Aorta (tissue), 5 donors: ENCODE data around the gene MRC2. TPM values are rescaled to one million over a fixed set of nuclear protein-coding genes. Genes with fewer than 3 reads are reported as not detected.

ENCODE experiments used
- ATAC-seq: fragments of 200-7000 bp; cut with Tn5 transposase; one replicate; pipeline ENCODE4 v1.9.1; 2022; ENCODE audit warnings: moderate library complexity; ENCODE audit not compliant: low FRiP score
- DNase-seq, 2 donors: peaks; one replicate each; pipeline ENCODE4 v3.0.0-alpha.2; 2020
- H3K27ac ChIP-seq, 2 donors: one replicate each; pipeline ENCODE4 v1.5.1; 2013; ENCODE audit warnings: low read length in 2 of 2, mild to moderate bottlenecking in 2 of 2, moderate library complexity in 2 of 2, control low read depth in 1 of 2, inconsistent platforms in 1 of 2, low read depth in 1 of 2
- H3K27me3 ChIP-seq, 2 donors: one replicate each; pipeline ENCODE4 v1.6.1; 2013; ENCODE audit warnings: control low read depth in 1 of 2, low read length in 1 of 2, mild to moderate bottlenecking in 1 of 2, moderate library complexity in 1 of 2; ENCODE audit not compliant: insufficient read depth in 2 of 2, control insufficient read depth in 1 of 2
- H3K36me3 ChIP-seq, 2 donors: one replicate each; pipeline ENCODE4 v1.6.1; 2013; ENCODE audit warnings: control low read depth in 1 of 2, low read length in 1 of 2, mild to moderate bottlenecking in 1 of 2; ENCODE audit not compliant: insufficient read depth in 2 of 2, control insufficient read depth in 1 of 2
- H3K4me1 ChIP-seq, 2 donors: one replicate each; pipeline ENCODE4 v1.6.1; 2013; ENCODE audit warnings: low read length in 2 of 2, control low read depth in 1 of 2, mild to moderate bottlenecking in 1 of 2, moderate library complexity in 1 of 2; ENCODE audit not compliant: insufficient read depth in 2 of 2, control insufficient read depth in 1 of 2
- H3K4me3 ChIP-seq, 2 donors: one replicate each; pipeline ENCODE4 v1.5.1; 2013; ENCODE audit warnings: low read length in 2 of 2, control low read depth in 1 of 2, mild to moderate bottlenecking in 1 of 2
- H3K9me3 ChIP-seq: one replicate; pipeline ENCODE4 v1.6.1; 2013; ENCODE audit warnings: mild to moderate bottlenecking, low read length; ENCODE audit not compliant: control insufficient read depth
- WGBS, 2 donors: extraction: QIAGEN DNeasy Blood & Tissue Kit; methylation state at CpG; one replicate each; pipeline ENCODE4 v1.1.7; 2013; 5-methylcytosine and 5-hydroxymethylcytosine counted together
- intact Hi-C, 2 donors: fragments of 100-400 bp; cut with DNase I; formaldehyde crosslinking; loops; one replicate each; pipeline versions ENCODE4 v1.14.2 to v1.15.0; 2022
- polyA plus RNA-seq, 2 donors: library from polyadenylated mRNA; stranded (reverse); fragments of 200-250 nt; gene quantifications; one replicate each; pipeline ENCODE4 v1.2.3, GENCODE V29; 2013
- total RNA-seq, 2 donors: library from RNA; stranded (reverse); fragmentation: NEBNext Ultra II Directional; extraction: Animal tissue kit (Norgen Biotek cat#: 25700); gene quantifications; one replicate each; pipeline ENCODE4 v1.2.1, GENCODE V29; 2021
- donor health status: healthy with polysubstance abuse.
- donor health status: Bipolar disorder and iron deficiency.
- donor health status: DM: no; HTN: no; CAD: no.
- donor health status: DM: no; HTN: no; CAD: no.
- donor health status: DM: yes; HTN: yes; CAD: no.

Gene MRC2
- total and polyA plus RNA-seq, 4 donors, result 15.3 to 232 (median 122) TPM

GRCh38 chr17:62661337-62661736, 33.9 kb downstream of the MRC2 start:
- WGBS, 2 donors, result 100% methylated on average over 1 of the region's 1 CpG
- H3K27me3 ChIP-seq, result no peaks in the 10 kb centered on the region
- H3K4me1 ChIP-seq, result no peaks in the 10 kb centered on the region
- no peak for DNase-seq
- ATAC-seq, result no peak
- no peaks in the 10 kb centered on the region for H3K36me3 ChIP-seq
- intact Hi-C loops, result no loop called here
- no peaks in the 10 kb centered on the region for H3K9me3 ChIP-seq
- no peak overlapping the region for H3K4me3 ChIP-seq
- no peak overlapping the region for H3K27ac ChIP-seq

GRCh38 chr17:62662855-62663254, 35.4 kb downstream of the MRC2 start:
- intact Hi-C loops, result no loop called here
- WGBS, 2 donors, result 28% methylated on average over 6 of the region's 6 CpGs
- no peak overlapping the region for H3K4me3 ChIP-seq
- no peaks in the 10 kb centered on the region for H3K27me3 ChIP-seq
- H3K4me1 ChIP-seq, result no peaks in the 10 kb centered on the region
- H3K27ac ChIP-seq, result no peak overlapping the region
- DNase-seq (no peak), ATAC-seq (no peak)
- no peaks in the 10 kb centered on the region for H3K36me3 ChIP-seq
- no peaks in the 10 kb centered on the region for H3K9me3 ChIP-seq

- DNase-seq, result no peak
- no peaks in the 10 kb centered on the region for H3K9me3 ChIP-seq
Observed at GRCh38 chr17:62663304-62663703, 35.8 kb downstream of the MRC2 start.

GRCh38 chr17:62664336-62665120, 37.1 kb downstream of the MRC2 start:
- H3K9me3 ChIP-seq, result no peaks in the 10 kb centered on the region
- H3K4me3 ChIP-seq, result no peak overlapping the region
- H3K27me3 ChIP-seq, result no peaks in the 10 kb centered on the region
- ATAC-seq (no peak), DNase-seq (peak in 1 of 2 donors; percentile 52)
- intact Hi-C loops, result no loop called here
- no peak overlapping the region for H3K27ac ChIP-seq
- H3K36me3 ChIP-seq, result no peaks in the 10 kb centered on the region
- no peaks in the 10 kb centered on the region for H3K4me1 ChIP-seq
- 88 to 93% methylated on average over 25 of the region's 25 CpGs for WGBS, 2 donors

More at GRCh38 chr17:62663304-62663703, 35.8 kb downstream of the MRC2 start:
- no peak for ATAC-seq
- Histone ChIP-seq H3K27me3 (no peaks in the 10 kb centered on the region), H3K27ac (no peak overlapping the region), H3K36me3 (no peaks in the 10 kb centered on the region), H3K4me1 (no peaks in the 10 kb centered on the region), H3K4me3 (no peak overlapping the region)
- WGBS, 2 donors, result 66% methylated on average over 6 of the region's 6 CpGs
- intact Hi-C loops, result no loop called here

GRCh38 chr17:62665599-62665998, 38.1 kb downstream of the MRC2 start:
- 86 to 87% methylated on average over 3 of the region's 3 CpGs for WGBS, 2 donors
- H3K4me1 ChIP-seq, result no peaks in the 10 kb centered on the region
- no peaks in the 10 kb centered on the region for H3K9me3 ChIP-seq
- no peak for ATAC-seq
- intact Hi-C loops, result no loop called here
- DNase-seq, result peak in 1 of 2 donors; percentile 53
- H3K4me3 ChIP-seq, result no peak overlapping the region
- H3K36me3 ChIP-seq, result no peaks in the 10 kb centered on the region
- H3K27me3 ChIP-seq, result no peaks in the 10 kb centered on the region
- H3K27ac ChIP-seq, result no peak overlapping the region

GRCh38 chr17:62666061-62666800, 38.8 kb downstream of the MRC2 start:
- Histone ChIP-seq H3K27ac (no peak overlapping the region), H3K9me3 (no peaks in the 10 kb centered on the region), H3K36me3 (no peaks in the 10 kb centered on the region), H3K4me3 (no peak overlapping the region), H3K4me1 (no peaks in the 10 kb centered on the region), H3K27me3 (no peaks in the 10 kb centered on the region)
- intact Hi-C loops, result no loop called here
- DNase-seq (peak in 1 of 2 donors; percentile 67), ATAC-seq (no peak)
- 77 to 83% methylated on average over 30 of the region's 30 CpGs for WGBS, 2 donors

- no peaks in the 10 kb centered on the region for H3K36me3 ChIP-seq
- no peak overlapping the region for H3K4me3 ChIP-seq
- H3K4me1 ChIP-seq, result no peaks in the 10 kb centered on the region
- peak in 1 of 2 donors; percentile 67 for DNase-seq
- H3K27ac ChIP-seq, result no peak overlapping the region
- intact Hi-C loops, result no loop called here
- ATAC-seq, result no peak
- WGBS, 2 donors, result 88 to 90% methylated on average over 38 to 40 of the region's 40 CpGs
- H3K27me3 ChIP-seq, result no peaks in the 10 kb centered on the region
- no peaks in the 10 kb centered on the region for H3K9me3 ChIP-seq
Observed at GRCh38 chr17:62666801-62667591, 39.5 kb downstream of the MRC2 start.

- 74 to 80% methylated on average over 10 of the region's 10 CpGs for WGBS, 2 donors
- ATAC-seq, result no peak
- no peak overlapping the region for H3K4me3 ChIP-seq
- DNase-seq, result peak in 1 of 2 donors; percentile 27
- H3K9me3 ChIP-seq, result no peaks in the 10 kb centered on the region
- no peak overlapping the region for H3K27ac ChIP-seq
- H3K27me3 ChIP-seq, result no peaks in the 10 kb centered on the region
- no peaks in the 10 kb centered on the region for H3K36me3 ChIP-seq
- no peaks in the 10 kb centered on the region for H3K4me1 ChIP-seq
- intact Hi-C loops, result no loop called here
Observed at GRCh38 chr17:62668091-62668804, 40.8 kb downstream of the MRC2 start.
